Dermis blood vessel endothelial cell (primary cell): ENCODE data around the gene CDC25A. TPM values are rescaled to one million over a fixed set of nuclear protein-coding genes. Genes with fewer than 3 reads are reported as not detected.
"Not testable (repeated sequence)": the region's sequence is repeated elsewhere in the genome, so short reads cannot be mapped to it uniquely, and the experiment has no call there.

Source experiments
- DNase-seq: peaks from one replicate; pipeline ENCODE4 v3.0.0; 2010
- total RNA-seq: library from RNA; depleted of rRNA; stranded (reverse); fragments of >200 nt; gene quantifications from 2 replicates; pipeline ENCODE4 v1.2.3, GENCODE V29; 2014

The CDC25A gene
- total RNA-seq, 1 donor from 2014 or later: 15.1 TPM

GRCh38 chr3:48140936-48141603 is 47.1 kb downstream of the CDC25A start:
- no peak for DNase-seq

- peak; percentile 65 for DNase-seq
These were observed 47.9 kb downstream of the CDC25A start for GRCh38 chr3:48140336-48140757.

- DNase-seq: no peak
These were observed 50.7 kb downstream of the CDC25A start for GRCh38 chr3:48137425-48137999.

- no peak for DNase-seq
These were observed 52.4 kb downstream of the CDC25A start for GRCh38 chr3:48135552-48136495.

GRCh38 chr3:48130321-48130904 is 57.8 kb downstream of the CDC25A start:
- peak; percentile 93 for DNase-seq

GRCh38 chr3:48129921-48130320 is 58.3 kb downstream of the CDC25A start:
- no peak for DNase-seq

GRCh38 chr3:48128774-48129173 is 59.4 kb downstream of the CDC25A start:
- no peak for DNase-seq

- DNase-seq: no peak
These were observed 62.2 kb downstream of the CDC25A start for GRCh38 chr3:48125886-48126622.

- no peak for DNase-seq
These were observed 63.1 kb downstream of the CDC25A start for GRCh38 chr3:48125013-48125705.

GRCh38 chr3:48123346-48123745 is 64.9 kb downstream of the CDC25A start:
- DNase-seq: no peak

GRCh38 chr3:48122504-48122903 is 65.7 kb downstream of the CDC25A start:
- no peak for DNase-seq

- DNase-seq: no peak
These were observed 68.0 kb downstream of the CDC25A start for GRCh38 chr3:48120223-48120622.

- DNase-seq: peak; percentile 15
These were observed 68.6 kb downstream of the CDC25A start for GRCh38 chr3:48119505-48120193.

- DNase-seq: no peak
These were observed 69.3 kb downstream of the CDC25A start for GRCh38 chr3:48118928-48119327.

GRCh38 chr3:48118322-48118721 is 69.9 kb downstream of the CDC25A start:
- no peak for DNase-seq

- DNase-seq: no peak
These were observed 75.4 kb downstream of the CDC25A start for GRCh38 chr3:48112813-48113212.

GRCh38 chr3:48112108-48112791 is 76.0 kb downstream of the CDC25A start:
- DNase-seq: not testable (repeated sequence)

- DNase-seq: no peak
These were observed 77.8 kb downstream of the CDC25A start for GRCh38 chr3:48110463-48110862.

GRCh38 chr3:48107227-48107626 is 81.0 kb downstream of the CDC25A start:
- no peak for DNase-seq
